Adipose tissue (tissue), 3 donors: ENCODE measurements around the gene AQP3. TPM values are rescaled to one million over a fixed set of nuclear protein-coding genes. Genes with fewer than 3 reads are reported as not detected.

Source experiments
- H3K27ac ChIP-seq: one replicate; pipeline ENCODE4 v1.5.1; 2013; ENCODE audit warnings: low read depth, low read length
- WGBS, 3 donors: extraction: QIAGEN DNeasy Blood & Tissue Kit; methylation state at CpG; one replicate each; pipeline ENCODE4 v1.1.7; 2013; 5-methylcytosine and 5-hydroxymethylcytosine counted together
- polyA plus RNA-seq, 3 donors: library from polyadenylated mRNA; stranded (reverse); fragments of 200-250 nt; gene quantifications; one replicate each; pipeline ENCODE4 v1.2.3, GENCODE V29; 2013
- donor health status: healthy with polysubstance abuse.
- donor health status: Bipolar disorder and iron deficiency.
- donor health status: healthy.

AQP3 gene
- polyA plus RNA-seq, 3 donors = 6.6 to 11.4 (median 6.6) TPM

- WGBS, 3 donors = 30 to 42% (median 35%) methylated on average over 19 to 20 of the region's 20 CpGs
- H3K27ac ChIP-seq = no peak overlapping the region
These were observed 583 bp upstream of the AQP3 start for GRCh38 chr9:33447799-33448553.

GRCh38 chr9:33446240-33446945, 1.0 kb downstream of the AQP3 start:
- WGBS, 3 donors = 44 to 59% (median 45%) methylated on average over 12 of the region's 12 CpGs
- H3K27ac ChIP-seq = no peak overlapping the region

- H3K27ac ChIP-seq = no peak overlapping the region
- 56 to 87% (median 81%) methylated on average over 10 to 11 of the region's 11 CpGs for WGBS, 3 donors
These were observed 1.8 kb downstream of the AQP3 start for GRCh38 chr9:33445389-33446239.

DNA sequence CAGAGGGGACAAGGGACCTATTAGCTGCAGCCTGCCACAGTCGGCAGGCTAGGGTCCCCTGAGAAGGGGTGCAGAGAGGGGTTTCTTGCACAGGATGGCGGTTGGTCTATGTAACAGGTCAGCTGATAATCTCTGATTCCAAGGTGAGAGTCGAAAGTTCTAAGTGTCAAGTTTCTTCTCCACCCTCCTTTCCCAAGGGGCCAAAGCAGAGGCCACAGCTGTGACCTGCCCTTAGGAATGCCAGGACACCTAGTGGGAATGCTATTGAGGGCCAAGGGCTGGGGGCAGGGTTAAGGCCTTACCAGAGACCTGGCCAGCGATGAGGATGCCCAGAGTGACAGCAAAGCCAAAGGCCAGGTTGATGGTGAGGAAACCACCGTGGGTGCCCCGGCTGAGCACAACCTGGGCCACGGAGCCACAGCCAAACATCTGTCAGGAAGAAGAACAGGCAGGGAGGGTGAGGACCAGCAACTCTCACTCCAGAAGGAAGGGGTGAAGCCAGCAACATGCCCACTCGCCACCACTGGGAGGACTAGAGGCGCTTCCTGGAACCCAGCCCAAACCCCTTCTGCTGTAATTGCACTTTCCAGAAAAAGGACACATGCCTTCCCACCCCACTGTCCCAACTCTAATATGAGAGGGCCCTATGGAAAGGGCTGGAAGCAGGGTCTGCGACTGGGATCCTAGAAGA, 3.8 kb downstream of the AQP3 start:
- WGBS, 3 donors = 81 to 86% (median 86%) methylated on average over 10 of the region's 10 CpGs
- H3K27ac ChIP-seq = no peak overlapping the region

DNA sequence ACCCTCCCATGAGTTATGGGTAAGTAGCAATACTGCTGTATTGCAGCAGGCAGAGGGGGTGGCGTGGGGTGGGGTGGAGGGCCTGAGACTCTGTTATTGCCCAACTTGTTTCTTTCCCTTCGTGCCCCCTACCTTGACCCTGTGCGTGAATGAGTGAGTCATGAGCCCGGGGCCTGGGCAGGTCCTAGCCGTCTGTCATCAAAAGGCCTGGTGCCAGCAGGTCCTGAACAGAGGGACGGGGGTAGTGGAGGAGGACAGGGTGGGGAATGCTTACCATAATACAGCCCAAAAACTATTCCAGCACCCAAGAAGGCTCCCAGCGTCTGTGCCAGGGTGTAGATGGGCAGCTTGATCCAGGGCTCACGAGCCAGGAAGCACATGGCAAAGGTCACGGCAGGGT, 4.3 kb downstream of the AQP3 start:
- no peak overlapping the region for H3K27ac ChIP-seq
- 85 to 90% (median 86%) methylated on average over 9 of the region's 9 CpGs for WGBS, 3 donors

DNA sequence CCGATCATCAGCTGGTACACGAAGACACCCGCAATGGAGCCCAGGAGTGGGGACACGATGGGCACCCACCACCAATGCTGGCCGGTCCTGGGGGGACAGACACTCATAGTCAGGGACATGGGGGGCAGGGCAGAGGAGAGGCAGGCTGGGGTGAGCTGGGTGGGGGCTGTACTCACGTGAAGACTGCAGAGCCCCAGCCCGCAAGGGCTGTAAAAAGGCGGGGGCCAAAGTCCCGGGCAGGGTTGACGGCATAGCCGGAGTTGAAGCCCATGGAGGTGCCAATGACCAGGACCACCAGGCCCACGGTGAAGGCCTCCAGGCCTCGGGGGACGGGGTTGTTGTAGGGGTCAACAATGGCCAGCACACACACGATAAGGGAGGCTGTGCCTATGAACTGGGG, 5.3 kb downstream of the AQP3 start:
- 94% methylated on average over 15 of the region's 15 CpGs for WGBS, 3 donors
- no peak overlapping the region for H3K27ac ChIP-seq

DNA sequence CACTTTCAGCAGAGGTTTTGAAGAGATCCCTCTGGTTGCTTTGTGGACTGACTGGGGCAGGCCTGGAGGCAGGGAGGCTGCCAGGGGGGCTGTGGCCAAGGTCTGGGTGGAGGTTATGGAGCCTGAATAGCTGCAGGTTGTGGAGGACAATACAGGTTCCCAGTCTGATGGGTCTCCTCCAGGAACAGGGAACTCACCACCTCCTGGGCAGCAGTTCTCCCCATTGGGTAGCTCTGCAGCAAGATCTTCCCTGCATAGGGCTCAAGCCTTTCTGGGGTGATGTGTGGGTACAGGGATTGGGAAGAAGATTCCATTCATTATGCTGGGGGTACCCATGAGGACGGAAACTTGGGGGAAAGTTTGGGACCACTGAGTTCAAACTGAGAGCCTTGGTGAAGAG, 6.8 kb downstream of the AQP3 start:
- H3K27ac ChIP-seq = no peak overlapping the region
- WGBS, 3 donors = 87 to 100% (median 94%) methylated on average over 1 of the region's 1 CpG

DNA sequence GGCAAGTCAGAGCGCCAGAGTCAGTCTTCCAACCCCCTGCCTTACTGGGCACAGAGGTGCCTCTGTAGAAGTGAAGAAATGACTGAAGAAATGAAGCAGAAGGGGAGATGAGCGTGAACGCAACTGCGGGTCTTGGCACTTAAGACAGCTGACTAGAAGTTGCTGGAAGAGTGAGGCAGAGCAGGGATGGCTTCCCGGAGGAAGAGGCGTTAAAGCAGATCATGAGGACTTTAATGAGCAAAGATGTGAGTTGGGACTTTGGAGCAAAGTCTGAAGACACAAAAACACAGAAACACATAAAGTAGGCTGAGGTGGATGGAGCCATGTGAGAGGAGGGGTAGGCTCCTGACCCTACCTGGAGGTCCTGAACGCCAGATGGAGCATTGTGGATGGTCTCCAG, 7.2 kb downstream of the AQP3 start:
- WGBS, 3 donors = 91 to 96% (median 91%) methylated on average over 7 of the region's 7 CpGs
- no peak overlapping the region for H3K27ac ChIP-seq

GRCh38 chr9:33439731-33440130, 7.7 kb downstream of the AQP3 start:
- 54 to 62% (median 55%) methylated on average over 6 of the region's 6 CpGs for WGBS, 3 donors
- H3K27ac ChIP-seq = no peak overlapping the region

DNA sequence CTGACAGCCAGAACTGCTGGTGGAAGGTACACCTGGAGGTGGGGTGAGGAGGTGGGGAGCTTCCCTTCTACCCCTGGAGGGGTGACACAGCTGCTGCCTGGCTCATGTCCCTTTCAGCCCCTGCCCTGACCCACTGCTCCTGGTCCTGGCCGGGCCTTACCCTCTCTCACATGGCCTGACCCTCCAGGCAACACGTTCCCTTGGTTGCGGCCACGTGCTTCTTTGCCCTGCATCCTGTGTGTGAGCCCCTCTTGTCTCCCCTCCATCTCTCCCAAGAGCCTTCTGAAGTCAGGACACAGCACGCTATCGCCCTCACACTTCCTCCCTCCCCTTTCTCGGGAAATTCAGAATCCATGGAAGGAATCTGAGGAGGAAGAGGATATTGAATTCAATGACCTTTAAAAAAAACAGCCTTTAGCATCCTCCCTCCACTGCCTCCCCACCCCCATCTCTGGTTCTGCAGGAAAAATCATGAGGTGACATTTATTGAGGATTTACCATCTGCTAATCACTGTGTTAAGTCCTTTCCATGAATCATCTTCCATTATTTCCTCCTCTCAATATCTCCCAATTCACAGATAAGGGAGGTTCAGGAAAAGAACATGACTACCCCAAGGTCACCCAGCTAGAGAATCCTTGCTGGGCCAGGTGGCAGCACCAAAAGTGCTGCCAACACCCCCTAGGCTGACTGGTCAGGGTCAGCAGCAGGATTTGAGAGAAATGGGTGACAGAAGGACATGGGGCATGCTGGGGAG, 8.3 kb downstream of the AQP3 start:
- 56 to 74% (median 58%) methylated on average over 7 of the region's 7 CpGs for WGBS, 3 donors

GRCh38 chr9:33437898-33438297, 9.5 kb downstream of the AQP3 start:
- no peak overlapping the region for H3K27ac ChIP-seq
- WGBS, 3 donors = 88 to 96% (median 91%) methylated on average over 1 of the region's 1 CpG

More for the DNA sequence above, 8.3 kb downstream of the AQP3 start:
- H3K27ac ChIP-seq = no peak overlapping the region

GRCh38 chr9:33437205-33437604, 10.2 kb downstream of the AQP3 start:
- no peak overlapping the region for H3K27ac ChIP-seq

GRCh38 chr9:33436445-33436844, 10.9 kb downstream of the AQP3 start:
- 50 to 57% (median 52%) methylated on average over 8 of the region's 8 CpGs for WGBS, 3 donors
- H3K27ac ChIP-seq = no peak overlapping the region

More at GRCh38 chr9:33437205-33437604, 10.2 kb downstream of the AQP3 start:
- WGBS, 3 donors = 24 to 33% (median 28%) methylated on average over 2 of the region's 2 CpGs

DNA sequence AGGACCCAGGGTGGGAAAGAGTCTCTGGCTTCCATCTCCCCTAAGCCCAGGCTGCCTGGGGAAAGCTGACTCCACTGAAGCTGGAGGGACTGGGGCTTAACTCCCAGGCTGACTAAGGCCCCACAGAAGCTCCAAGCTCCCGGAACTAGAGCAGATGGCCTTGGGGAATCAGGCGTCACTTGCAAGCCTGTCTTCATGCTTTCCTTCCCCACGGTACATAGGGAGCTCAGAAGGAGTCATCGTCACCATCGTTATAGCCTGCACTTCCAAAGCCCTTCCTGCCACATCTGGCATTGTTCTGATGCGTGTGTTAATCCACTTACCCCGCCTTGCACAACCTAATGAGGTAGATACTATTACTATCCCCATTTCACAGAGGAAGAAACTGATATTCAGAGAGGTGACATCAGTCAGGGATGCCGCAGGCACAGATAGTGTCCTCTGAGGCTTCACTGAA, 11.5 kb downstream of the AQP3 start:
- H3K27ac ChIP-seq = no peak overlapping the region
- 61 to 86% (median 83%) methylated on average over 8 of the region's 8 CpGs for WGBS, 3 donors

DNA sequence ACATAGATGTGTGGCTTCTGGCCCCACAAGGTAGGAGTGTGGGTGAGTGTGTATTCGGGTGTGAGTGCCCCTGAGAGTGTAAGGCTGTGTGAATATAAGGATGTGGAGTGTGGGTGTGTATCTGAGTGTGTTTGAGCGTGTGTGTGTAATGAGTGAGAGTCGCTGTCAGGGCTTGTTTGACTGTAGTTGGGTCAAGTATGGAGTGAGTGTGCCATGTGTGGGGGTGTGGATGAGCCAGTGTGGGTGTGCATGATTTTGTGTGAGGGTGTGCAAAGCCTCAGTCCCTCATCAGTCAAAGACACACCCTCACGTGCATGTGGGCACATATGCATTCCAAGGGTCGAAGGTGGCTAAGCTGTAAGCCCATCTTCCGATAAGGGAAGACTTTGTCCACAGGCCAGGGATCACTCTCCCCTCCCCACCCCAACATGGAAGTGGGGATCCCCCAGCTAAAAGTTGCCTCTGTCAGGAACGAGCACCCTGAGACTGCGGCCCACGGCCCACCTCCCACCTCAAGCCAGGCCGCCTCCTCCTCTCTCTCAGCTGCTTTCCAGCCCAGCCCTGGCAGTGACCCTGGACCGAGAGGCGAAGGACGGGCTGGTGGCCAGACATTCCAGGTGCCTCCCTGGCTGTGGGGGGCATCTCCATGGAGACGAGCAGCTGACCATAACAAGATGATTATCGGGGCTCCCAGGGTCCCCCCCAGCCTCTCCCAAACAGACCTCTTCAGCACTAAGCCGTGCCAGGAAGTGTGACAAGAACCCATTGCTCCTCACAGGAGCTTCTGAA, 12.9 kb downstream of the AQP3 start:
- 64 to 84% (median 81%) methylated on average over 15 to 16 of the region's 16 CpGs for WGBS, 3 donors
- H3K27ac ChIP-seq = no peak overlapping the region

DNA sequence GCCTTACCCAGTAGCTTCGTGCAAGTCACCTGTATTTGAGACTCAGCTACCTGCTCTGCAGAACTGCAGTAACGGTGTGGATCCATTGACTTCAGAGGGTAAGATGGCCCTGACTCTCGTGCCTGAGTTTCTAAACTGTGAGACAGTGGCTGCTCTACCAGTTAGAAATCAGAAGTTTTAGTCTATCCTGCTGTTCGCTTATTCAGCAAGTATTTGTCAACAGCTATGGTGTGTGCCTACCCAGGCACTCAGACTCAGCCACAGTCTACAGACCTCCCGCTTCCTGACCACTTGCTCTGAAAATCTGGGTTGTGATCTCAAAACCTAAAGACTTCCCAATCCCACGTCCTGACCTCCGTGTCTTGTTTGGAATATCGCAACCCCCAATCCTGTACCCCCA, 13.5 kb downstream of the AQP3 start:
- WGBS, 3 donors = 90 to 92% (median 92%) methylated on average over 8 of the region's 8 CpGs
- H3K27ac ChIP-seq = no peak overlapping the region

- WGBS, 3 donors = 67 to 94% (median 84%) methylated on average over 2 of the region's 2 CpGs
- no peak overlapping the region for H3K27ac ChIP-seq
These were observed 16.0 kb downstream of the AQP3 start for GRCh38 chr9:33431420-33431819.
